AG04450 (cell line): ENCODE measurements around the gene GNA12. TPM values are rescaled to one million over a fixed set of nuclear protein-coding genes. Genes with fewer than 3 reads are reported as not detected.

Source experiments
- CTCF ChIA-PET: fragments of 300-600, 350-600 bp; formaldehyde crosslinking; extraction: SDS; loops from one replicate; lab custom pipeline; 2022; ENCODE audit warnings: antibody characterized with exemption, inconsistent platforms; lab: Charles Lee
- POLR2A ChIA-PET: fragments of 350-600 bp; formaldehyde crosslinking; extraction: SDS; loops from one replicate; lab custom pipeline; 2021; ENCODE audit warnings: antibody characterized with exemption, inconsistent platforms; lab: Yijun Ruan, JAX
- DNase-seq: peaks from one replicate; pipeline ENCODE4 v3.0.0-alpha.2; 2011; ENCODE audit warnings: low read depth, low spot score
- H3K27ac ChIP-seq: one replicate; pipeline ENCODE4 v1.5.1; 2012; ENCODE audit warnings: low read depth, low read length, control low read depth
- H3K27me3 ChIP-seq: one replicate; pipeline ENCODE4 v1.6.0; 2012; ENCODE audit warnings: low read length; ENCODE audit not compliant: control insufficient read depth, insufficient read depth
- H3K4me3 ChIP-seq: 2 replicates; pipeline ENCODE4 v1.5.1; 2011; ENCODE audit warnings: mild to moderate bottlenecking, low read depth, low read length, control low read depth
- H3K9me3 ChIP-seq: 2 replicates; pipeline ENCODE4 v1.5.1; 2012; ENCODE audit warnings: low read length; ENCODE audit not compliant: control insufficient read depth, insufficient read depth
- CTCF ChIP-seq: IDR thresholded peaks from 2 replicates; pipeline ENCODE4 v1.5.1; 2011; ENCODE audit warnings: low read depth, low read length, control low read depth, inconsistent platforms
- polyA plus RNA-seq: library from polyadenylated mRNA; depleted of rRNA; stranded (reverse); fragments of >200 nt; gene quantifications from 2 replicates; pipeline ENCODE4 v1.2.3, GENCODE V29; 2011

Gene GNA12
- polyA plus RNA-seq, 1 experiment: 97.4 TPM

GRCh38 chr7:2798669-2799068, 45.4 kb downstream of the GNA12 start:
- Histone ChIP-seq H3K27ac (no peak overlapping the region), H3K4me3 (no peak overlapping the region), H3K9me3 (no peaks in the 10 kb centered on the region), H3K27me3 (no peaks in the 10 kb centered on the region)
- ChIA-PET CTCF (no interaction called here), POLR2A (no interaction called here)
- no peak for DNase-seq
- no peak for TF ChIP-seq CTCF

GRCh38 chr7:2796358-2797352, 47.5 kb downstream of the GNA12 start:
- Histone ChIP-seq H3K27me3 (no peaks in the 10 kb centered on the region), H3K27ac (peak overlapping the region; percentile 88), H3K9me3 (no peaks in the 10 kb centered on the region), H3K4me3 (peak overlapping the region; percentile 29)
- no peak for TF ChIP-seq CTCF
- peak; percentile 75 for DNase-seq
- ChIA-PET POLR2A (interaction anchor here (1.5 kb wide), 1 partner anchor 39 kb away, joined by 9 read pairs; no protein-coding TSS in a partner anchor), CTCF (interaction anchor here (0.8 kb wide), 1 partner anchor 24 kb away, joined by 3 read pairs; no protein-coding TSS in a partner anchor)

GRCh38 chr7:2795906-2796305, 48.2 kb downstream of the GNA12 start:
- no peak for DNase-seq
- ChIA-PET CTCF (interaction anchor here (0.8 to 1.7 kb wide), 2 partner anchors 24 to 33 kb away, joined by 3 to 4 read pairs; no protein-coding TSS in a partner anchor), POLR2A (interaction anchor here (0.7 to 1.5 kb wide), 2 partner anchors 34 to 38 kb away, joined by 4 to 9 read pairs; no protein-coding TSS in a partner anchor)
- H3K27me3 ChIP-seq: no peaks in the 10 kb centered on the region
- peak overlapping the region; percentile 88 for H3K27ac ChIP-seq
- TF ChIP-seq CTCF: no peak
- no peaks in the 10 kb centered on the region for H3K9me3 ChIP-seq
- H3K4me3 ChIP-seq: peak overlapping the region; percentile 12; the same call in 1 of the 2 replicates

- H3K27ac ChIP-seq: no peak overlapping the region
- H3K27me3 ChIP-seq: no peaks in the 10 kb centered on the region
- CTCF ChIA-PET: interaction anchor here (0.7 to 1.7 kb wide), 3 partner anchors 32 to 37 kb away, joined by 4 to 7 read pairs (median 5); no protein-coding TSS in a partner anchor
- DNase-seq: no peak
- no peak for TF ChIP-seq CTCF
- H3K9me3 ChIP-seq: no peaks in the 10 kb centered on the region
- H3K4me3 ChIP-seq: no peak overlapping the region
- POLR2A ChIA-PET: interaction anchor here (0.5 to 0.7 kb wide), 2 partner anchors 14 to 33 kb away, joined by 4 read pairs; no protein-coding TSS in a partner anchor
Observed at GRCh38 chr7:2794836-2795636, 49.1 kb downstream of the GNA12 start.
